Stimulated activated CD8-positive, alpha-beta memory T cell treated with anti-CD3 and anti-CD28 coated beads, Interleukin-7, amount 100 ng/mL, for 48 hours (primary cell): Measurements from ENCODE around the gene CRYAA.
"Not testable (repeated sequence)": the region's sequence is repeated elsewhere in the genome, so short reads cannot be mapped to it uniquely, and the experiment has no call there.

Experiments used
- DNase-seq, 2 donors: peaks; one replicate each; pipeline ENCODE4 v3.0.0-alpha.2; 2020; ENCODE audit warnings: low read depth in 1 of 2; ENCODE audit errors: extremely low read depth in 1 of 2

Gene CRYAA

GRCh38 chr21:43176621-43177020 is 7.8 kb downstream of the CRYAA start:
- DNase-seq: not testable (repeated sequence)

GRCh38 chr21:43177043-43177906 is 8.5 kb downstream of the CRYAA start:
- DNase-seq: not testable (repeated sequence)

- DNase-seq: not testable (repeated sequence)
Measured at GRCh38 chr21:43178175-43178826, 9.5 kb downstream of the CRYAA start.

GRCh38 chr21:43181033-43181432 is 12.2 kb downstream of the CRYAA start:
- not testable (repeated sequence) for DNase-seq

- DNase-seq: not testable (repeated sequence)
Measured at GRCh38 chr21:43187268-43187667, 18.5 kb downstream of the CRYAA start.

- no peak for DNase-seq
Measured at GRCh38 chr21:43187715-43188114, 18.9 kb downstream of the CRYAA start.

- no peak for DNase-seq
Measured at GRCh38 chr21:43188181-43188580, 19.4 kb downstream of the CRYAA start.

GRCh38 chr21:43188592-43189210 is 19.9 kb downstream of the CRYAA start:
- DNase-seq: no peak

GRCh38 chr21:43189936-43190335 is 21.1 kb downstream of the CRYAA start:
- DNase-seq: no peak

GRCh38 chr21:43190544-43190943 is 21.7 kb downstream of the CRYAA start:
- no peak for DNase-seq

GRCh38 chr21:43190951-43191350 is 22.1 kb downstream of the CRYAA start:
- DNase-seq: no peak

- no peak for DNase-seq
Measured at GRCh38 chr21:43191521-43191920, 22.7 kb downstream of the CRYAA start.

- DNase-seq: no peak
Measured at GRCh38 chr21:43191971-43192370, 23.2 kb downstream of the CRYAA start.

GRCh38 chr21:43192501-43193081 is 23.8 kb downstream of the CRYAA start:
- no peak for DNase-seq

GRCh38 chr21:43193088-43193650 is 24.4 kb downstream of the CRYAA start:
- no peak for DNase-seq

- DNase-seq: no peak
Measured at GRCh38 chr21:43193651-43194302, 25.0 kb downstream of the CRYAA start.

- no peak for DNase-seq
Measured at GRCh38 chr21:43194303-43195120, 25.7 kb downstream of the CRYAA start.

GRCh38 chr21:43195121-43196021 is 26.6 kb downstream of the CRYAA start:
- no peak for DNase-seq

- DNase-seq: no peak
Measured at GRCh38 chr21:43196826-43197225, 28.0 kb downstream of the CRYAA start.
